Epithelial cell of proximal tubule (primary cell): ENCODE results near the gene GLCCI1. TPM values are rescaled to one million over a fixed set of nuclear protein-coding genes. Genes with fewer than 3 reads are reported as not detected.
A peak's percentile ranks its signal among the peaks of the same experiment; 100 is the strongest.

Experiments used
- DNase-seq: peaks from one replicate; pipeline ENCODE4 v3.0.0-alpha.2; 2011; ENCODE audit warnings: low read depth
- H3K4me3 ChIP-seq: 2 replicates; pipeline ENCODE4 v1.5.1; 2011; ENCODE audit warnings: low read depth, mild to moderate bottlenecking, low read length
- CTCF ChIP-seq: conservative IDR thresholded peaks from 2 replicates; pipeline ENCODE4 v1.5.1; 2012; ENCODE audit warnings: low read depth, mild to moderate bottlenecking, low read length
- total RNA-seq: library from RNA; depleted of rRNA; stranded (reverse); fragments of >200 nt; gene quantifications from 2 replicates; pipeline ENCODE4 v1.2.3, GENCODE V29; 2015

GLCCI1 gene
- total RNA-seq, 1 donor from 2014 or later, result 1.9 TPM

- no peak for DNase-seq
- TF ChIP-seq CTCF, result no peak
- no peak overlapping the region for H3K4me3 ChIP-seq
These were observed 134.7 kb downstream of the GLCCI1 start for GRCh38 chr7:8103282-8103681.

- H3K4me3 ChIP-seq, result no peak overlapping the region
- DNase-seq, result no peak
- TF ChIP-seq CTCF, result no peak
These were observed 137.0 kb downstream of the GLCCI1 start for GRCh38 chr7:8105449-8106095.

- peak; percentile 49 for DNase-seq
- TF ChIP-seq CTCF, result no peak
- H3K4me3 ChIP-seq, result no peak overlapping the region
These were observed 140.8 kb downstream of the GLCCI1 start for GRCh38 chr7:8109196-8110022.

GRCh38 chr7:8111282-8111960 is 142.8 kb downstream of the GLCCI1 start:
- no peak overlapping the region for H3K4me3 ChIP-seq
- TF ChIP-seq CTCF, result no peak
- no peak for DNase-seq

- no peak overlapping the region for H3K4me3 ChIP-seq
- no peak for TF ChIP-seq CTCF
- DNase-seq, result no peak
These were observed 144.1 kb downstream of the GLCCI1 start for GRCh38 chr7:8112685-8113084.

- no peak for TF ChIP-seq CTCF
- H3K4me3 ChIP-seq, result no peak overlapping the region
- DNase-seq, result no peak
These were observed 144.6 kb downstream of the GLCCI1 start for GRCh38 chr7:8113184-8113583.
